Body of pancreas (tissue), 4 donors: ENCODE data around the gene KDM4C. TPM values are rescaled to one million over a fixed set of nuclear protein-coding genes. Genes with fewer than 3 reads are reported as not detected.

Source experiments
- ATAC-seq: fragments of 150-250 bp; one replicate; pipeline ENCODE4 v1.9.1; 2016
- DNase-seq, 4 donors: peaks; one replicate each; pipeline ENCODE4 v3.0.0-alpha.2; 2019
- H3K27ac ChIP-seq, 4 donors: fragments of 200-600 bp; sonication (generic); 1 replicate in 3 of 4; 2 replicates in 1 of 4; pipeline versions ENCODE4 v1.5.1 to v1.6.1; 2016 to 2019; ENCODE audit warnings: mild to moderate bottlenecking in 1 of 4, mixed read lengths in 1 of 4, moderate library complexity in 1 of 4
- H3K27me3 ChIP-seq, 2 donors: fragments of 200-600 bp; sonication (generic); one replicate each; pipeline ENCODE4 v1.6.0; 2016; ENCODE audit warnings: mild to moderate bottlenecking in 1 of 2
- H3K36me3 ChIP-seq, 2 donors: fragments of 200-600 bp; sonication (generic); replicated peaks in 1 of 2; 2 replicates each; pipeline ENCODE4 v1.5.1; 2016; ENCODE audit warnings: low read depth in 2 of 2; ENCODE audit not compliant: insufficient read depth in 1 of 2
- H3K4me1 ChIP-seq: fragments of 200-600 bp; sonication (generic); one replicate; pipeline ENCODE4 v1.6.0; 2016
- H3K4me3 ChIP-seq, 2 donors: fragments of 200-600 bp; sonication (generic); 1 replicate in 1 of 2; 2 replicates in 1 of 2; pipeline ENCODE4 v1.5.1; 2016 to 2019
- H3K9me3 ChIP-seq, 3 donors: fragments of 200-600 bp; sonication (generic); 1 replicate in 2 of 3; 2 replicates in 1 of 3; pipeline ENCODE4 v1.5.1; 2016
- CTCF ChIP-seq, 7 experiments: fragments of 450-650 bp in 4 of 7; fragments of 200-600 bp in 3 of 7; sonication (generic) in 3 of 7; IDR thresholded peaks; one replicate each; pipeline ENCODE4 v1.5.1; 2016 to 2019; ENCODE audit warnings: antibody characterized with exemption in 7 of 7
- POLR2A ChIP-seq, 3 donors: fragments of 450-650 bp; IDR thresholded peaks; one replicate each; pipeline ENCODE4 v1.6.1; 2016; ENCODE audit warnings: antibody characterized with exemption in 3 of 3, mild to moderate bottlenecking in 2 of 3
- WGBS, 2 donors: methylation state at CpG; one replicate each; pipeline ENCODE4 v1.1.5; 2017; 5-methylcytosine and 5-hydroxymethylcytosine counted together
- intact Hi-C: fragments of 100-400 bp; cut with DNase I; formaldehyde crosslinking; loops from one replicate; pipeline ENCODE4 v1.15.1; 2023
- total RNA-seq, 2 donors: library from RNA; depleted of rRNA; stranded (reverse); fragments of >200 nt; gene quantifications; one replicate each; pipeline ENCODE4 v1.1.0, GENCODE V29; 2016

KDM4C gene
- total RNA-seq, 2 donors from 2014 or later: 40.5 to 48.5 TPM

GRCh38 chr9:6926436-6926835 is 168.7 kb downstream of the KDM4C start:
- TF ChIP-seq POLR2A (IDR thresholded peaks at IDR 0.05) (no peak), CTCF (IDR thresholded peaks at IDR 0.05) (no peak)
- no peaks in the 10 kb centered on the region for H3K27me3 ChIP-seq
- ATAC-seq: no peak
- H3K4me3 ChIP-seq: no peak overlapping the region
- H3K9me3 ChIP-seq: no peaks in the 10 kb centered on the region
- intact Hi-C loops: no loop called here
- H3K4me1 ChIP-seq: peaks cover 32% of the 10 kb centered on the region
- 27 to 44% methylated on average over 4 of the region's 4 CpGs for WGBS, 2 donors
- H3K36me3 ChIP-seq: peaks cover 0 to 1% of the 10 kb centered on the region in 2 donors
- no peak overlapping the region for H3K27ac ChIP-seq
- peak in 1 of 4 donors; percentile 44 for DNase-seq

GRCh38 chr9:6927838-6928237 is 170.1 kb downstream of the KDM4C start:
- ATAC-seq (no peak), DNase-seq (no peak)
- Histone ChIP-seq H3K9me3 (no peaks in the 10 kb centered on the region), H3K27ac (no peak overlapping the region), H3K4me3 (no peak overlapping the region), H3K36me3 (peaks cover 0 to 1% of the 10 kb centered on the region in 2 donors), H3K4me1 (peaks cover 41% of the 10 kb centered on the region), H3K27me3 (no peaks in the 10 kb centered on the region)
- WGBS, 2 donors: 36 to 39% methylated on average over 1 of the region's 1 CpG
- intact Hi-C loops: no loop called here
- TF ChIP-seq POLR2A (IDR thresholded peaks at IDR 0.05) (no peak), CTCF (IDR thresholded peaks at IDR 0.05) (no peak)

- ATAC-seq: no peak
- peaks cover 0 to 1% of the 10 kb centered on the region in 2 donors for H3K36me3 ChIP-seq
- no peak overlapping the region for H3K27ac ChIP-seq
- 70 to 72% methylated on average over 2 of the region's 2 CpGs for WGBS, 2 donors
- H3K4me1 ChIP-seq: peaks cover 45% of the 10 kb centered on the region
- no peaks in the 10 kb centered on the region for H3K9me3 ChIP-seq
- TF ChIP-seq POLR2A (IDR thresholded peaks at IDR 0.05) (no peak), CTCF (IDR thresholded peaks at IDR 0.05) (no peak)
- H3K27me3 ChIP-seq: no peaks in the 10 kb centered on the region
- no peak overlapping the region for H3K4me3 ChIP-seq
- DNase-seq: no peak
- intact Hi-C loops: no loop called here
Measured at GRCh38 chr9:6928863-6929262, 171.1 kb downstream of the KDM4C start.

- 67 to 86% methylated on average over 3 of the region's 3 CpGs for WGBS, 2 donors
- peaks cover 45% of the 10 kb centered on the region for H3K4me1 ChIP-seq
- TF ChIP-seq CTCF (IDR thresholded peaks at IDR 0.05): no peak
- no peak for TF ChIP-seq POLR2A (IDR thresholded peaks at IDR 0.05)
- intact Hi-C loops: no loop called here
- ATAC-seq (no peak), DNase-seq (no peak)
- peaks cover 0 to 1% of the 10 kb centered on the region in 2 donors for H3K36me3 ChIP-seq
- no peaks in the 10 kb centered on the region for H3K27me3 ChIP-seq
- no peaks in the 10 kb centered on the region for H3K9me3 ChIP-seq
- no peak overlapping the region for H3K27ac ChIP-seq
- no peak overlapping the region for H3K4me3 ChIP-seq
Measured at GRCh38 chr9:6929441-6930215, 171.9 kb downstream of the KDM4C start.

GRCh38 chr9:6930827-6931226 is 173.1 kb downstream of the KDM4C start:
- TF ChIP-seq POLR2A (IDR thresholded peaks at IDR 0.05): no peak
- TF ChIP-seq CTCF (IDR thresholded peaks at IDR 0.05): no peak
- Histone ChIP-seq H3K4me3 (no peak overlapping the region), H3K36me3 (no peaks in the 10 kb centered on the region), H3K27ac (no peak overlapping the region), H3K4me1 (peaks cover 39% of the 10 kb centered on the region), H3K27me3 (no peaks in the 10 kb centered on the region), H3K9me3 (no peaks in the 10 kb centered on the region)
- intact Hi-C loops: no loop called here
- DNase-seq: no peak
- no peak for ATAC-seq
